ACHN (cell line): ENCODE measurements around the gene BCL7A.
"Not testable (repeated sequence)": the region's sequence is repeated elsewhere in the genome, so short reads cannot be mapped to it uniquely, and the experiment has no call there.

Source experiments
- DNase-seq: peaks from one replicate; pipeline ENCODE4 v3.0.0-alpha.2; 2015
- in situ Hi-C: cut with HindIII; loops from 2 replicates; pipeline ENCODE4 v1.10.0; 2017; ENCODE audit warnings: low sequenced_read_pairs, low pct_ligation_motif_present, low pct_unique_long_range_greater_than_20kb

BCL7A gene

DNA sequence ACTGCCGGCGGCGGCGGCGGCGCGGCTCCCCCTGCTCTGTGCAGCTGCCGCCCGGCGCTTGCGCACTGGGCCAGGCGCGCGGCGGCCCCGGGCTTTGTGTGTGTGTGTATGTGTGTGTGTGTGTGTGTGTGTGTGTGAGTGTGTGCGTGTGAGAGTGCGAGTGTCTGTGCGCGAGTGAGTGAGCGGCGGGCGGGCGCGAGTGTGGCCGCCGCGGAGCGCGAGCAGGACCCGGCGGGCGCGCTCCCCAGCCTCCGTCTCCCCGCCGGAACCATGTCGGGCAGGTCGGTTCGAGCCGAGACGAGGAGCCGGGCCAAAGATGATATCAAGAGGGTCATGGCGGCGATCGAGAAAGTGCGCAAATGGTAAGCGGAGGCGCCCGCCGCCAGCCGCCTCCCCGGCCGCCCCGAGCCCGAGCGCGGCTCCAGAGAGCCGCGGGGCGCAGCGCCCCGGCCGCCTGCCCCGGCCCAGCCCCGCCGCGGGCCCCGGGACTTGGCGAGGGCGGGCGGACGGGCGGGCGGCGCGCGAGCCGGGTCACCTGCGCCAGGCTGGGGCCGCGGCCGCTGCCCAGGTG, at the start of gene BCL7A:
Gene BCL7A, plus strand, starts transcription at position 63 of the 571 bp plus-strand sequence. Its CDS starts 208 bp downstream, at position 271.
- in situ Hi-C loops = no loop called here

DNA sequence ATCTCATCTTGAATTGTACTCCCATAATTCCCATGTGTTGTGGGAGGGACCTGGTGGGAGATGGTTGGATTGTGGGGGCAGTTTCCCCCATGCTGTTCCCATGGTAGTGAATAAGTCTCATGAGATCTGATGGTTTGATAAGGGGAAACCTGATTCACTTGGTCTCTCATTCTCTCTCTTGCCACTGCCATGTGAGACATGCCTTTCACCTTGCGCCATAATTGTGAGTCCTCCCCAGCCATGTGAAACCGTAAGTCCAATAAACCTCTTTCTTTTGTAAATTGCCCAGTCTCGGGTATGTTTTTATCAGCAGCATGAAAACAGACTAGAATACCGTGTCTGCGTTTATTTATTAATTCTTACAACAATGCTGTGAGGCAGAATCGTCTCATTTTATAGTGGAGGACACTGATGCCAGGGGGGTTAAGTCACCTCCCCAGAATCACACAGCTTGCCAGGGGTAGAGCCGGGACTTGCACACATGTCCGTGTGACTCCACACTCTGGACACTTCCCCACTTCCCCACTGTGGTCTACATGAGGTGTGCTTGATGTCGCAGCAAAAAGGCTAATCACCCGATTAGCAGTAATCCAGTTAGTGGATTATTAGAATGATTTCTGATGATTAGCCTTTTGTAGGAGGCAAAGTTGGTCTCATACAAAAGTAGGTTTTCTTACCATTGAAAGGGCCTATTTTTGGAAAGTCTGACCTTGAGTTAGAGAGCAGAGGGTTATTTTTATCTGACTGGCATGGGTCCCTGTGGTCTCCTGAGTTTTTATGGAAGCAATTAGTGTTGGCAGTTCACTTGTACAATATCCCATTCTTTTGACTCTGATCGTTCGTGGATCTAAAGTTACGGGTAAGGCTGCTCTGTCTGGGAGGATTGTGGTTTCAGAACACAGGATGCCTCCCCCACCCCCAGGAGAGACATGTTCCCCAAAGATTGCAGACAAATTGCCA, 47.4 kb upstream of the BCL7A start:
- no peak for DNase-seq
- in situ Hi-C loops = no loop called here

More for the DNA sequence above, at the start of gene BCL7A:
- DNase-seq = peak; percentile 76

DNA sequence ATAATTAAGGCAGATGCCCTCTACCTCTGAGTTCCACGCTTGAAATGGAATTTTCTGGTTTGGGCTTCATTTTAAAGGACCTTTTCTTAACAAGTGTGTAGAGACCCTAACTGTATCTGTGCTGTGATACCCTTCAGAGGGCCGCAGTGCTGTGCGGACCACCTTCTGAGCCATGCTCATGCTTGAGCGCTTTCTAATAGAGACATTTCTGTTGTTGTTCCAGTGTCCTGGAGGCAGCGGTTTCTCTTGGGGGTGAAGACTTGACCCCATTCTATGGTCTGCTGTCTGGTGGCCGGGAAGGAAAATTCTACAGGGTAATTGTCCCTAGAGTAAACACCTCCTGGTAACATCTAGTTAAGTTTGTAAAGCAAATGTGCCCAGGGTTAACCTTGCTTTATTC, 46.7 kb upstream of the BCL7A start:
- DNase-seq = no peak
- in situ Hi-C loops = no loop called here

DNA sequence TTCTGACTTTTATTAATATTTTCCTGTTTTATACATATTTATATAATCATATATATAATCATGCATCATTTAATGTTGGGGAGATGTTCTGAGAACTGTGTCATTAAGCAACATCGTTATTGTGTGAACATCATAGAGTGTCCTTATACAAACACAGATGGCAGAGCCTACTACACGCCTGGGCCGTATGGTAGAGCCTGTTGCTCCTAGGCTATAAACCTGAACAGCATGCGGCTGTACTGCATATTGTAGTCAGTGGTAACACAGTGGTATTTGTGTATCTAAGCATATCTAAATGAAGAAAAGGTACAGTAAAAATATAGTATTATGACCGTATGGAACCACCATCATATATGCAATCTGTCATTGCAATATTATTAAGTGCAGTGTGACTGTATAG, 44.7 kb upstream of the BCL7A start:
- in situ Hi-C loops = no loop called here
- no peak for DNase-seq

DNA sequence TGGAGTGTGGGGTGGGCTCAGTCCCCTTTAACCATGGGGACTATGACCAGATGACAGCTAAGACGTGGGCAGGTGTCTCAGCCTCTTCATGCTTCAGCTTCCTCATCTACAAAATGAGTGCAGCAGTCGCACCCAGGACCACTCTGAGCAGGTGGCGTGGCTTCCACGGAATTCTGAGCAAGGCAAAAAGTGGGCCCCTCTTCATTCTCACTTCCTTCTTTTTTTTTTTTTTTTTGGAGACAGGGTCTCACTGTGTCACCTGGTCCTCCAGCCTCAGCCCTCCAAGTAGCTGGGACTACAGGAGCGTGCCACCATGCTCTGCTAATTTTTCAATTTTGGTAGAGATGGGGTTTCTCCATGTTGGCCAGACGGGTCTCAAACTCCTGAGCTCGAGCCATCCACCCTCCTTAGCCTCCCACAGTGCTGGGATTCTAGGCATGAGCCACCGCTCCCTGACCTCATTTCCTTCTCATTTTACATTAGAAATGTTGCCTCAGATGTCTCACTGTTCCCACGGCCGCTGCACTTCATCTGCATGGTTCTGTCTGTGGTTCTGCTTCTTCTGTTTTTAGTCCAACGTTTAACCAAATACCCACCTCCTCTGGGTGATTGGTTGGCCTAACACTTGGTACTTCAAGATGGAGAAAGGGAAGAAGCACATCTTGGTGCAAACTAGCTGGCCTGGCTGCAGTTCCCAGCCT, 41.3 kb upstream of the BCL7A start:
- in situ Hi-C loops = no loop called here
- no peak for DNase-seq

DNA sequence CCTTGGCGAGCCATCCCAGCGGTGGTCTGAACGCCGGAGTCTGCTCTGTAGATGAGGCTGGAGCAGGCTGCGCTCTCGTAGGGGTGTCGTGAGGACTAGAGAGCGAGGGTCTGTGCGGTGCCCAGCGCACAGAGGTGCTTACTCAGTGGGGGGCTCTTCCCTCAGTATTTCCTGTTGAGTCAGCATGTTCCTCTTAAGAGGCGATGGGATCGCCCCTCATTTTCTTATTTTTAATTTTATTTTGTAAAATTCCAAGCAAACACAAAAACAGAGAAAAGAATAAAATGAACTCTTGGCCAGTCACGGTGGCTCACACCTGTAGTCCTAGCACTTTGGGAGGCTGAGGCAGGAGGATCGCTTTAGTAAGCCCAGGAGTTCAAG, 40.8 kb upstream of the BCL7A start:
- no peak for DNase-seq
- in situ Hi-C loops = no loop called here

DNA sequence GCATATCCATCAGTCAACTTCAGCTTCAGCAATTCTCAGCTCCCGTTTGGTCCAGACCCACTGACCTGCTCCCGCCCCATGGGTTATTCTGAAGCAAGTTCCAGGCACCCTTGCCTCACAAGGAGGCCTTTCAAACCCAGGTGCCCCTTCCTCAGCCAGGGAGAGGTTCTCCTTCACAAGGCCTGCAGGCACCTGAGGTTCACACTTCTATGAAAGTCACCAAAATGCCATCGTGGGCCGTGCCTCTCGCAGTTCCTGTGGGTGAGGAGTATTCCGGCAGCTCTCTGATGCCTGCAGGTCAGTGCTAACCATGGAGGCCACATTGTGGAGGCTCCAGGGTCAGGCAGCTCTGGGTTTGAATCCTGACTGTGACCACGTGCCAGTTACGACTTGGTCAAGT, 40.2 kb upstream of the BCL7A start:
- DNase-seq = no peak
- in situ Hi-C loops = no loop called here

DNA sequence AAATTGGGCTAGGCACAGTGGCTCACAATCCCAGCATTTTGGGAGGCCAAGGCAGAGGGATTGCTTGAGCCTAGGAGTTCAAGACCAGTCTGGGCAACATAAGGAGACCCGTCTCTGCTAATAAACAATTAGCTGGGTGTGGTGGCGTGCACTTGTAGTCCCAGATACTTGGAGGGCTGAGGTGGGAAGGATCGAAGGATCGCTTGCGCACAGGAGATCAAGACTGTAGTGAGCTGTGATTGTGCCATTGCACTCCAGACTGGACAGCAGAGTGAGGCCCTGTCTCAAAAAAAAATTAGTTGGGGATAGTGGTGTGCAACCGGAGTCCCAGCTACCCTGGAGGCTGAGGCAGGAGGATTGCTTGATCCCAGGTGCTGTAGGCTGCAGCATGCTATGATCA, 38.7 kb upstream of the BCL7A start:
- DNase-seq = no peak
- in situ Hi-C loops = no loop called here

DNA sequence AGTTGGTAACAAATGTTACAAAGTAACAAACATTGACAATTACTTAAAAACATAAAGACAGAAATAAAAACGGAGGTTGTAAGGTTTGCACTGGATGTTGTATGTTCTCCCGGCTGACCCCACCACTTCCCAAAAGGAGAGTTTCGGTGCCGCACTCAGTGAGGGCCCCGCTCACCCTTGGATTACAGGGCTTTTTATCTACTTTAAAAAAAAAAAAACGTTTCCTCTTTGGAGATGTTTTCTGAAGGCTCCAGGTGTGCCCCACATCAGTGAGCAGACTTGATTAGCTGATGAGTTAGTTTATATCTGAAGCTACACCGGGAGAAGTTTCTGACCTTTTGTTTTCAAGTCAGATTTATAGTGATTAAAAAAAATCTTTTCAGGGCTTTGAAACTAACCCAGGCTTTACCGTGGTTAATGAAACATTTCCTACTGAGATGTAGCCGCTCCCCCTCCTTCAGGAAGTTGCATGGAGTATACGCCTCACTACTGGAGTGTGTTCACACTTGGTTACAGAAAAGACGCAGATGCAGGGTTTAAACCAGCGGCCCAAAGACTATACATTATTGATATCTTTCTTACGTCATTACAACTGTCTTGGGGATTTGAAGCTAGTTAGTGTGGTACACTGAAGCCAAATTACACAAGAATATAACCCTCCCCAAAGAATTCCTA, 38.0 kb upstream of the BCL7A start:
- in situ Hi-C loops = no loop called here
- DNase-seq = no peak

DNA sequence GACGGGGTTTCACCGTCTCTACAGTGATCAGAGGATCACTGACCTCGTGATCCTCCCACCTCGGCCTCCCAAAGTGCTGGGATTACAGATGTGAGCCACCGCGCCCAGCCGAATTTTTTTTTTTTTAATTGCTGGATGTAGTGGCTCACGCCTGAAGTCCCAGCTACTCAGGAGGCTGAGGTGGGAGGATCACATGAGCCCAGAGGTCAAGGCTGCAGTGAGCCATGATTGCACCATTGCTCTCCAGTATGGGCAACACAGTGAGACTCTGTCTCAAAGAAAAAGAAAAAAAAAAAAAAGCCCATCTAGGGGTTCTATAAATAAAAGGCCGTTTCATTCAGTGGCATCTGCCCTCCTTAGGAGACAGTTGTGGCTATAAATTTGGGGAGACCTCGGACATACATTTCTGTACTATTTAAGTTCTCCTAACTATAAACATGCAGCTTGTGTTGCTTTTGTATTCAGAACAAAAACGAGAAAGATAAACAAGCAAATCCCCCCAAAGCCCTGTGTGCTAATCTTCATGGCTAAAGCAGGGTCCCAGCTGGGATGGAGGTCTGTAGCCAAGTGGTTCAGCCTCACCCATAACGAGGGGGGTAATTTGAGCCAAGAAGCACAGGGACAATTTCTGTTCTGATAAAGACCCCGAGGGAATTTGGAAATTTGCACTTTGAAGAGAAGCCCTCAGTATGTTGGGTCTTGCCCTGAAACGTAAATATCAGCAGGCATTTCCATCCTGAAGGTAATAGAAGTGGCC, 35.0 kb upstream of the BCL7A start:
- in situ Hi-C loops = no loop called here
- DNase-seq = no peak

DNA sequence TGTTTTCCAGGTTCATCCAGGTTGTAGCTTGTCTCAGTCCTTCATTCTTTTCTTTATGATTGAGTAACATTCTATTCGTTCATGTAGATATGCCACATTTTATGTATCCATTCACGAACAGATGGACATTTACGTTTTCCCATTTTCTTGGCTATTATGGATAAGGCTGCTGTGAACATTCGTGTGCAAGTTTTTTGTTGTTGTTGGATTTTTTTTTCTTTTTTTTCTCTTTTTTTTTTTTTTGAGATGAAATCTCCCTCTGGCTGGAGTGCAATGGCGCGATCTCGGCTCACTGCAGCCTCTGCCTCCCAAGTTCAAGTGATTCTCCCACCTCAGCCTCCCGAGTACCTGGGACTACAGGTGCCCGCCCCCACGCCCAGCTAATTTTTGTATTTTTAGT, 33.2 kb upstream of the BCL7A start:
- DNase-seq, in situ Hi-C loops: not testable (repeated sequence)

DNA sequence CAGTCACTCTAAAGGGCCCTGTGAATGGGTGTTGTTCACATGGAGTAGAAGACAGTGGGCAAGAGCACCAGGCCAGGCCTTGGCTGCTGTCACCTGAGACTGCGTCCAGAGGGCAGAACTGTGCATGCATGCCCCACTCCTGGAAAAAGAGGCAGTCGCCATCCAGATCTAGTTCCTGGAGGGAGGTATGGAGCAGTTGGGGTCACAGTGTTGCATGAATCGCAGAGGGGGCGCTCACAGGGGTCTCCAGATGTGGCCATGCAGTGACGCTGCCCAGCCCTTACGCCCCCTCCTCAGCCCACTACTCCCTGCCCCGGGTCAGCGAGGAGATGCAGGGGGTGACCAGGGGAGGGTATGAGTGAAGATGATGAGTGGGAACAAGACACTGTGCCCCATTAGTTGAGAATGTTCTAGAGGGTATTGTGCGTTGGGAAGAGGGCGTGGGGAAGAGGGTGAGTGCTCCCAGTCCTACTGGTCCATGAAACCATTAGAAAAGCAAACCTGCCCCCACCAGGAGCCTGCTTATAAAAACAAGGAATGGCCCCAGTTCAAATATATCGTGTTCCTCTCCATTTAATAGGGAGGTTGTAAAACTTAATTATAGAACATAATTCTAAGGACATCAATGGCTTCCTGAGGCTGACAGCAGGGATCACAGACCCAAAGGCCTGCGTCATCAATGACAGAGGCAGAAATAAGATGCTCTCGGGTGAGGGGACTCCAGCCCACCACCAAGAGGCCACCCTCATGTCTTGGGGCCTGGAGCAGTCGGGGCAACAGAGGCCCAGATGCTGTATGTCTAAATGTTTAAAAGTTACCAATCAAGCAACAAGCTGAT, 32.2 kb upstream of the BCL7A start:
- DNase-seq = no peak
- in situ Hi-C loops = no loop called here

DNA sequence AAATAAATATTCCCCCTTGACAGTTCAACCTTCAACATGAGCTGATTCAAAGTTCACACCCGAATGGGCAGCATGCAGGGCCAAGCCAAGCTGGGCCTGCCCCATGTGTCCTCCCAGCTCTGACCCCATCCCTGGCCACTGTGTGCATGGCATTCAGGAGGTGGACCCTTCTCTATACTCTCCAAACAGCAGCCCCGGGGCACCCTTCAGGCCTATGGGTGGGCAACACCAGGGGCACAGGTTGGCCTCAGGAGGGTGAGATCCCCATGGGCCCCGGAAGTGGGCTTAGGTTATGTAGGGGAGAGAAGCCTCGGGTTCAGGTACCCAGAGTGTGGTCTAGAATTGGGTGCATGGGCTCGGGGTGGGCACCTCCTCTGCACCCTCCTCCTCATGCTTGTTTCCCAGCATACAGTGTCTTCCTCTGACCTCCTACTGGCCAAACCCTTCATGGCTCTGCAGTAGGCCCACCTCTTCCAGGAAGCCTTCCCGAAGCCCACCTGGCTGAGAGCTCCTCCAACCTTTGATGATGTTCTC, 31.5 kb upstream of the BCL7A start:
- DNase-seq = no peak
- in situ Hi-C loops = no loop called here

DNA sequence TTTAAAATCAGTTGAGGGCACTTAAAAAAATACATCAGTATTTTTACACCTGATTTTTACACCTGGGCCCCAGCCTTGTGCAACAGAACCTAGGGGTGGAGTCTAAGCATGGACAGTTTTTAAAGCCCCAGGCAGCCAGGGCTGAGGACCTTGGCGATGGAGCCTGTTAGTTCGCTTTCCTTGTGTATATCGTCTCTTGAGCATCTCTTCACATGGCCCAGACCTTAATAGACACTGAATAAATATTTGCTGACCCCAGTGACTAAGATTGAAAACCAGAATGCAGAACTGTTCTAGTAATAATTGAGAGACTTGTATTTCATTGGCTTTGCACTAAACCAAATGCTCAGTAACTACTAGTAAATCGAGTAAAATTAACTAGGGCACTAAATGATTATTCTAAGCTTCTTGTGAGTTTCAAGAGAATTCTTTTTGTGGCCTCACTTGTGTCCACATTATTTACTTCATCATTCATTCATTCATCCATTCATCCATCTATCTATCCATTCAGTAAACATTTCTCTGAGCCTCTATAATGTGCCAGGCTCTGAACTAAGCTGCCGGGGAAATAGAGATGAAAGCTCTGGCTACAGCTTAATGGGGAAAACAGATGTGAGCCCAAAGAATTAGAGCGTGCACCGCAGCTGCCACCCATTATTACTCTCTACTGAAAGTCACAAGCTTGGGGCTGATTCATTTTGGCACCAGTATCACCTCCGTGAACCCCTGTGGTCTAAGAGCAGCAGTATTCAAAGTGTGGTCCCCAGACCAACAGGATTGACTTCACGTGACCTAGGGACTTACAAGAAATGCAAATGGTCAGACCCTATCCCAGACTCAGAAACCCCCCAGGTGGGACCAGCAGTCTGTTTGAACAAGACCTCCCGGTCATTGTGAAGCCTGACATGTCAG, 30.7 kb upstream of the BCL7A start:
- no peak for DNase-seq
- in situ Hi-C loops = no loop called here

DNA sequence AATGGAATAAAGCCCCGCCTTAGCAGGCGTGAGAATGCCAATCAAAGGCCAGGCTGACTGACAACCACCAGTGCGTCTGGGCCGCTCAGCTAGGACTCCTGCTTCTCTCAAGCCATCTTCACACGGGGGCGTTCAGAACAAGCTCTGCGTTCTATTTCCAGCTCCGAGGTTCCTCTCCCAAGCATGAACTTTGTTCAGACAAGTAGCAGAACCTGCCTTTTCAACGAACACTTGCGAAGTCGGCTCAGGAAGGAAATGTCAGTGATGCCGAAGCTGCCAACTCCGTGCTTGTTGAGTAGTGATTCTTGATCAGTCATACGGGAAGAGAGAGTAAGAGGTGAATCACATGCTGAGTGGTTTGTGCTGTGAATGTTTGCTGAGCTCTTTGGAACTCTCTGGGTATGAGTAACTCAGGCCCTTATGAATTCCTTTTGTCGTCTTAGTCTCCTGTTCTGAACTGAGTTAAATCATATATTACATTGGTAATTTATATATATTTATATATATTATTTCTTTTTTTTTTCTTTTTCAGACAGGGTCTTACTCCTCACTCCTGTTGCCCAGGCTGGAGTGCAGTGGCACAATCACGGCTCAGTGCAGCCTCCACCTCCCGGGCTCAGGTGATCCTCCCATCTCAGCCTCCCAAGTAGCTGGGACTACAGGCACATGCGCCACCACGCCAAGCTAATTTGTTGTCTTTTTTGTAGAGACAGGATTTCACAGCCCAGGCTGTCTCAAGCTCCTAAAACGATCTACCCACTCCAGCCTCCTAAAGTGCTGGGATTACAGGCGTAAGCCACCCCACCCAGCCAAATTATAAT, 29.4 kb upstream of the BCL7A start:
- in situ Hi-C loops = no loop called here
- peak; percentile 99 for DNase-seq
